Thoracic aorta (tissue), 2 donors: ENCODE results near the gene SCAF11. TPM values are rescaled to one million over a fixed set of nuclear protein-coding genes. Genes with fewer than 3 reads are reported as not detected.
A peak's percentile ranks its signal among the peaks of the same experiment; 100 is the strongest.

ENCODE experiments used
- ATAC-seq: fragments of 150-250 bp; one replicate; pipeline ENCODE4 v1.8.0; 2017; ENCODE audit warnings: low read depth; ENCODE audit not compliant: insufficient number of reproducible peaks, low FRiP score
- DNase-seq: peaks from one replicate; pipeline ENCODE4 v3.0.0-alpha.2; 2020; ENCODE audit warnings: low spot score
- H3K27ac ChIP-seq, 2 donors: fragments of 200-600 bp; sonication (generic); 1 replicate in 1 of 2; 2 replicates in 1 of 2; pipeline ENCODE4 v1.5.1; 2016; ENCODE audit warnings: mild to moderate bottlenecking in 2 of 2, moderate library complexity in 2 of 2
- H3K27me3 ChIP-seq: fragments of 200-600 bp; sonication (generic); replicated peaks from 2 replicates; pipeline ENCODE4 v1.6.0; 2016; ENCODE audit warnings: mild to moderate bottlenecking; ENCODE audit not compliant: insufficient read depth
- H3K36me3 ChIP-seq: fragments of 200-600 bp; sonication (generic); one replicate; pipeline ENCODE4 v1.5.1; 2016
- H3K4me1 ChIP-seq, 2 donors: fragments of 200-600 bp; sonication (generic); 1 replicate in 1 of 2; 2 replicates in 1 of 2; pipeline versions ENCODE4 v1.5.1 to v1.6.0; 2016; ENCODE audit warnings: low read depth in 2 of 2, mild to moderate bottlenecking in 1 of 2; ENCODE audit not compliant: control insufficient read depth in 1 of 2
- H3K4me3 ChIP-seq: fragments of 200-600 bp; sonication (generic); 2 replicates; pipeline ENCODE4 v1.5.1; 2016; ENCODE audit warnings: mild to moderate bottlenecking
- H3K9me3 ChIP-seq: fragments of 200-600 bp; sonication (generic); 2 replicates; pipeline ENCODE4 v1.5.1; 2016
- CTCF ChIP-seq: fragments of 200-600 bp; sonication (generic); IDR thresholded peaks from one replicate; pipeline ENCODE4 v1.5.1; 2019; ENCODE audit warnings: antibody characterized with exemption
- total RNA-seq, 2 donors: library from RNA; depleted of rRNA; stranded (reverse); fragments of >200 nt; gene quantifications; one replicate each; pipeline versions ENCODE4 v1.1.0 to v1.2.3, GENCODE V29; 2016

The SCAF11 gene
- total RNA-seq, 2 donors from 2014 or later, result 158 to 199 TPM

- DNase-seq, result no peak
- peaks cover 54 to 81% of the 10 kb centered on the region in 2 donors for H3K4me1 ChIP-seq
- no peak for ATAC-seq
These were observed 14.9 kb downstream of the SCAF11 start for GRCh38 chr12:45975506-45975905.

GRCh38 chr12:45974883-45975282, 15.5 kb downstream of the SCAF11 start:
- H3K27ac ChIP-seq, result no peak overlapping the region
- peaks cover 48 to 79% of the 10 kb centered on the region in 2 donors for H3K4me1 ChIP-seq
- no peaks in the 10 kb centered on the region for H3K27me3 ChIP-seq
- DNase-seq (no peak), ATAC-seq (no peak)
- no peak overlapping the region for H3K4me3 ChIP-seq
- no peaks in the 10 kb centered on the region for H3K36me3 ChIP-seq
- no peaks in the 10 kb centered on the region for H3K9me3 ChIP-seq
- no peak for TF ChIP-seq CTCF

More at GRCh38 chr12:45975506-45975905, 14.9 kb downstream of the SCAF11 start:
- no peaks in the 10 kb centered on the region for H3K27me3 ChIP-seq
- no peak overlapping the region for H3K4me3 ChIP-seq
- H3K36me3 ChIP-seq, result no peaks in the 10 kb centered on the region
- H3K27ac ChIP-seq, result no peak overlapping the region
- H3K9me3 ChIP-seq, result no peaks in the 10 kb centered on the region
- no peak for TF ChIP-seq CTCF

- DNase-seq (no peak), ATAC-seq (no peak)
- Histone ChIP-seq H3K4me3 (no peak overlapping the region), H3K27ac (no peak overlapping the region), H3K27me3 (no peaks in the 10 kb centered on the region), H3K4me1 (peaks cover 44 to 79% of the 10 kb centered on the region in 2 donors), H3K36me3 (no peaks in the 10 kb centered on the region), H3K9me3 (no peaks in the 10 kb centered on the region)
- no peak for TF ChIP-seq CTCF
These were observed 16.1 kb downstream of the SCAF11 start for GRCh38 chr12:45974171-45974719.

- peak overlapping the region; percentile 1 to 34 for H3K27ac ChIP-seq
- ATAC-seq (no peak), DNase-seq (no peak)
- H3K9me3 ChIP-seq, result no peaks in the 10 kb centered on the region
- H3K27me3 ChIP-seq, result no peaks in the 10 kb centered on the region
- peaks cover 49 to 83% of the 10 kb centered on the region in 2 donors for H3K4me1 ChIP-seq
- peak overlapping the region; percentile 40 for H3K4me3 ChIP-seq
- TF ChIP-seq CTCF, result no peak
- no peaks in the 10 kb centered on the region for H3K36me3 ChIP-seq
These were observed 16.8 kb downstream of the SCAF11 start for GRCh38 chr12:45973526-45973925.

GRCh38 chr12:45970391-45970790, 20.0 kb downstream of the SCAF11 start:
- Histone ChIP-seq H3K4me3 (no peak overlapping the region), H3K27me3 (no peaks in the 10 kb centered on the region), H3K9me3 (no peaks in the 10 kb centered on the region), H3K4me1 (peaks cover 53 to 86% of the 10 kb centered on the region in 2 donors), H3K27ac (no peak overlapping the region), H3K36me3 (no peaks in the 10 kb centered on the region)
- ATAC-seq (no peak), DNase-seq (no peak)
- TF ChIP-seq CTCF, result no peak
